ENCODE results near the gene LRP5. TPM values are rescaled to one million over a fixed set of nuclear protein-coding genes. Genes with fewer than 3 reads are reported as not detected.

LRP5 gene
- total RNA-seq, 1 experiment from 2014 or later: 55.2 TPM

- no peak overlapping the region for H3K4me3 ChIP-seq (replicated peaks in 1 of 2; ENCODE audit: low read depth in 1 of 2, low read length in 2 of 2)
- H2AFZ ChIP-seq (ENCODE audit: low read depth, low read length, poor library complexity, severe bottlenecking): no peak overlapping the region
- H4K20me1 ChIP-seq (ENCODE audit: insufficient read depth): no peaks in the 10 kb centered on the region
- POLR2A ChIA-PET: no interaction called here
- intact Hi-C loops (cut with micrococcal nuclease): no loop called here
- H3K36me3 ChIP-seq (ENCODE audit: control insufficient read depth in 1 of 2, insufficient read depth in 2 of 2, low read length in 2 of 2): peaks cover 5 to 13% of the 10 kb centered on the region in 2 experiments; a peak in 3 of 4 replicates
- H3K9me3 ChIP-seq (ENCODE audit: control insufficient read depth in 1 of 2, insufficient read depth in 1 of 2, low read depth in 1 of 2, low read length in 2 of 2): no peaks in the 10 kb centered on the region
- no TSS peak for BruUV-seq (replicated peaks)
- ATAC-seq: no peak
- H3K9ac ChIP-seq (ENCODE audit: low read length): no peak overlapping the region
- CTCF ChIA-PET: no interaction called here
- no peak overlapping the region for H3K4me2 ChIP-seq (ENCODE audit: low read length)
- no peaks in the 10 kb centered on the region for H3K4me1 ChIP-seq (ENCODE audit: control insufficient read depth in 1 of 2, insufficient read depth in 2 of 2, low read length in 2 of 2)
- no peaks in the 10 kb centered on the region for H3K9me2 ChIP-seq (ENCODE audit: insufficient read depth)
- no peaks in the 10 kb centered on the region for H3K79me2 ChIP-seq (ENCODE audit: insufficient read depth, low read length)
- no peaks in the 10 kb centered on the region for H3K27me3 ChIP-seq (ENCODE audit: insufficient read depth, low read length)
- TF ChIP-seq, protein P1, sequence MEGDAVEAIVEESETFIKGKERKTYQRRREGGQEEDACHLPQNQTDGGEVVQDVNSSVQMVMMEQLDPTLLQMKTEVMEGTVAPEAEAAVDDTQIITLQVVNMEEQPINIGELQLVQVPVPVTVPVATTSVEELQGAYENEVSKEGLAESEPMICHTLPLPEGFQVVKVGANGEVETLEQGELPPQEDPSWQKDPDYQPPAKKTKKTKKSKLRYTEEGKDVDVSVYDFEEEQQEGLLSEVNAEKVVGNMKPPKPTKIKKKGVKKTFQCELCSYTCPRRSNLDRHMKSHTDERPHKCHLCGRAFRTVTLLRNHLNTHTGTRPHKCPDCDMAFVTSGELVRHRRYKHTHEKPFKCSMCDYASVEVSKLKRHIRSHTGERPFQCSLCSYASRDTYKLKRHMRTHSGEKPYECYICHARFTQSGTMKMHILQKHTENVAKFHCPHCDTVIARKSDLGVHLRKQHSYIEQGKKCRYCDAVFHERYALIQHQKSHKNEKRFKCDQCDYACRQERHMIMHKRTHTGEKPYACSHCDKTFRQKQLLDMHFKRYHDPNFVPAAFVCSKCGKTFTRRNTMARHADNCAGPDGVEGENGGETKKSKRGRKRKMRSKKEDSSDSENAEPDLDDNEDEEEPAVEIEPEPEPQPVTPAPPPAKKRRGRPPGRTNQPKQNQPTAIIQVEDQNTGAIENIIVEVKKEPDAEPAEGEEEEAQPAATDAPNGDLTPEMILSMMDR (IDR thresholded peaks at IDR 0.05 in 2 of 3, conservative IDR thresholded peaks at IDR 0.05 in 1 of 3; ENCODE audit: borderline replicate concordance in 1 of 3, insufficient read depth in 1 of 3, low read depth in 2 of 3, low read length in 2 of 3): no peak
- TF ChIP-seq FOSL1 (IDR thresholded peaks at IDR 0.05; ENCODE audit: low read depth): no peak
- TF ChIP-seq ATF3 (IDR thresholded peaks at IDR 0.05): no peak
- no peak for TF ChIP-seq EZH2phosphoT487 (IDR thresholded peaks at IDR 0.05; ENCODE audit: borderline replicate concordance)
- no peak for TF ChIP-seq CEBPB (IDR thresholded peaks at IDR 0.05; ENCODE audit: low read depth)
- no peak for TF ChIP-seq POLR2A (IDR thresholded peaks at IDR 0.05; ENCODE audit: borderline replicate concordance, extremely low read depth, insufficient read depth, insufficient read length)
- no peak for TF ChIP-seq SRF (IDR thresholded peaks at IDR 0.05; ENCODE audit: low read depth)
- TF ChIP-seq ZFX (IDR thresholded peaks at IDR 0.05): no peak
- no peak for TF ChIP-seq SIN3A (IDR thresholded peaks at IDR 0.05; ENCODE audit: low read depth)
- no peak for TF ChIP-seq ZNF274 (IDR thresholded peaks at IDR 0.05; ENCODE audit: low read depth, low read length)
- TF ChIP-seq, protein P2, sequence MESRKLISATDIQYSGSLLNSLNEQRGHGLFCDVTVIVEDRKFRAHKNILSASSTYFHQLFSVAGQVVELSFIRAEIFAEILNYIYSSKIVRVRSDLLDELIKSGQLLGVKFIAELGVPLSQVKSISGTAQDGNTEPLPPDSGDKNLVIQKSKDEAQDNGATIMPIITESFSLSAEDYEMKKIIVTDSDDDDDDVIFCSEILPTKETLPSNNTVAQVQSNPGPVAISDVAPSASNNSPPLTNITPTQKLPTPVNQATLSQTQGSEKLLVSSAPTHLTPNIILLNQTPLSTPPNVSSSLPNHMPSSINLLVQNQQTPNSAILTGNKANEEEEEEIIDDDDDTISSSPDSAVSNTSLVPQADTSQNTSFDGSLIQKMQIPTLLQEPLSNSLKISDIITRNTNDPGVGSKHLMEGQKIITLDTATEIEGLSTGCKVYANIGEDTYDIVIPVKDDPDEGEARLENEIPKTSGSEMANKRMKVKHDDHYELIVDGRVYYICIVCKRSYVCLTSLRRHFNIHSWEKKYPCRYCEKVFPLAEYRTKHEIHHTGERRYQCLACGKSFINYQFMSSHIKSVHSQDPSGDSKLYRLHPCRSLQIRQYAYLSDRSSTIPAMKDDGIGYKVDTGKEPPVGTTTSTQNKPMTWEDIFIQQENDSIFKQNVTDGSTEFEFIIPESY (IDR thresholded peaks at IDR 0.05; ENCODE audit: extremely low read depth, insufficient replicate concordance, low read length): no peak
- no peak for TF ChIP-seq POLR2AphosphoS5 (IDR thresholded peaks at IDR 0.05; ENCODE audit: low read depth, low read length)
- RAD21 ChIA-PET (ENCODE audit: low non-redundant PET in 1 of 2, low total read pairs in 2 of 2, uncharacterized antibody in 2 of 2, unreplicated experiment in 2 of 2): no interaction called here
- no peak overlapping the region for H3K27ac ChIP-seq (ENCODE audit: low read depth, low read length)
- no peak for DNase-seq (ENCODE audit: low read depth, low spot score)
Measured at GRCh38 chr11:68403831-68404230, 91.4 kb downstream of the LRP5 start.

All from HCT116 (cell line).